ENCODE data around the gene CHD6. TPM values are rescaled to one million over a fixed set of nuclear protein-coding genes. Genes with fewer than 3 reads are reported as not detected.
A peak's percentile ranks its signal among the peaks of the same experiment; 100 is the strongest.

CHD6 gene
- total RNA-seq, 6 experiments from 2014 or later = 24.7 to 28.9 (median 27.1) TPM

GRCh38 chr20:41398408-41398807, 219.8 kb downstream of the CHD6 start:
- Mint-ChIP-seq H3K4me1 (ENCODE audit: low read depth) (peaks cover 5% of the 10 kb centered on the region; the same call in 1 of the 2 replicates), H3K27ac (no peak overlapping the region), H3K9me3 (no peaks in the 10 kb centered on the region), H3K36me3 (ENCODE audit: low read depth) (peaks cover 4% of the 10 kb centered on the region; the same call in 1 of the 2 replicates), H3K4me3 (no peak overlapping the region), H3K27me3 (ENCODE audit: insufficient read depth) (no peaks in the 10 kb centered on the region; the same call in 1 of the 2 replicates)
- no peak for DNase-seq
- no peak for TF ChIP-seq CTCF (IDR thresholded peaks at IDR 0.05)

GRCh38 chr20:41395667-41396664, 222.2 kb downstream of the CHD6 start:
- no peak for DNase-seq
- no peaks in the 10 kb centered on the region for H3K36me3 Mint-ChIP-seq (ENCODE audit: low read depth)
- peak overlapping the region; percentile 75; the same call in 1 of the 2 replicates for H3K4me3 Mint-ChIP-seq
- no peaks in the 10 kb centered on the region for H3K9me3 Mint-ChIP-seq
- H3K4me1 Mint-ChIP-seq (ENCODE audit: low read depth) = peaks cover 15% of the 10 kb centered on the region
- no peaks in the 10 kb centered on the region; the same call in 1 of the 2 replicates for H3K27me3 Mint-ChIP-seq (ENCODE audit: insufficient read depth)
- H3K27ac Mint-ChIP-seq = no peak overlapping the region
- TF ChIP-seq CTCF (IDR thresholded peaks at IDR 0.05) = no peak

GRCh38 chr20:41394931-41395666, 223.1 kb downstream of the CHD6 start:
- H3K27me3 Mint-ChIP-seq (ENCODE audit: insufficient read depth) = no peaks in the 10 kb centered on the region; the same call in 1 of the 2 replicates
- no peak for DNase-seq
- H3K4me3 Mint-ChIP-seq = no peak overlapping the region
- H3K4me1 Mint-ChIP-seq (ENCODE audit: low read depth) = peaks cover 15% of the 10 kb centered on the region
- no peaks in the 10 kb centered on the region for H3K36me3 Mint-ChIP-seq (ENCODE audit: low read depth)
- no peaks in the 10 kb centered on the region for H3K9me3 Mint-ChIP-seq
- H3K27ac Mint-ChIP-seq = no peak overlapping the region
- no peak for TF ChIP-seq CTCF (IDR thresholded peaks at IDR 0.05)

GRCh38 chr20:41394081-41394480, 224.1 kb downstream of the CHD6 start:
- no peak overlapping the region for H3K27ac Mint-ChIP-seq
- H3K27me3 Mint-ChIP-seq (ENCODE audit: insufficient read depth) = no peaks in the 10 kb centered on the region; the same call in 1 of the 2 replicates
- peaks cover 15% of the 10 kb centered on the region for H3K4me1 Mint-ChIP-seq (ENCODE audit: low read depth)
- DNase-seq = no peak
- no peak for TF ChIP-seq CTCF (IDR thresholded peaks at IDR 0.05)
- H3K9me3 Mint-ChIP-seq = no peaks in the 10 kb centered on the region
- H3K4me3 Mint-ChIP-seq = no peak overlapping the region
- no peaks in the 10 kb centered on the region for H3K36me3 Mint-ChIP-seq (ENCODE audit: low read depth)

GRCh38 chr20:41393705-41394066, 224.5 kb downstream of the CHD6 start:
- H3K4me3 Mint-ChIP-seq = no peak overlapping the region
- H3K4me1 Mint-ChIP-seq (ENCODE audit: low read depth) = peaks cover 15% of the 10 kb centered on the region
- no peak for TF ChIP-seq CTCF (IDR thresholded peaks at IDR 0.05)
- H3K9me3 Mint-ChIP-seq = no peaks in the 10 kb centered on the region
- no peak overlapping the region for H3K27ac Mint-ChIP-seq
- H3K27me3 Mint-ChIP-seq (ENCODE audit: insufficient read depth) = no peaks in the 10 kb centered on the region; the same call in 1 of the 2 replicates
- no peaks in the 10 kb centered on the region for H3K36me3 Mint-ChIP-seq (ENCODE audit: low read depth)
- DNase-seq = no peak

All from HFFc6 (cell line).